ENCODE measurements around the gene MAFF.

Gene MAFF

DNA sequence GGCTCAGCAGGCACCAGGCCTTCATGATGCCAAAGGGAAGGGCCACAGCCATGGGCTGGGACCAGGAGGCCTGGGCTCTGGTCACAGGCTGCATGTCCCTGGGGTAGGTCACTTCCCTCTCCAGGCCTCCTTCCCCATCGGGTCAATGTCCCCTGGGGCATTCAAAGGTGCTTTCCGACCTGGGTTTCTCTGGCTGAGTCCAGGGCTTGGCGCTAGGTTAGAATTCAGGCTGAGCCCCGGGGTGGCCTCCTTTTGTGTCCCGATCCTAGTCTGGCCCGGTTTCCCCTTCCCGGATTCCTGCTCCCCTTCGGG lies 12.2 kb downstream of the MAFF start:
- Histone ChIP-seq H3K27me3 (ENCODE audit: control insufficient read depth, low read length) (no peaks in the 10 kb centered on the region), H3K79me2 (ENCODE audit: control insufficient read depth, low read length) (no peaks in the 10 kb centered on the region), H4K20me1 (ENCODE audit: control insufficient read depth, insufficient read depth, low read depth, low read length) (no peaks in the 10 kb centered on the region), H3F3A (ENCODE audit: control insufficient read depth, insufficient read depth) (no peaks in the 10 kb centered on the region; the same call in 1 of the 2 replicates), H3K4me2 (ENCODE audit: low read length) (no peak overlapping the region), H3K4me3 (ENCODE audit: low read length) (no peak overlapping the region), H3K36me3 (ENCODE audit: control insufficient read depth, low read length) (no peaks in the 10 kb centered on the region), H3K4me1 (ENCODE audit: control insufficient read depth, low read length) (no peaks in the 10 kb centered on the region), H3K27ac (ENCODE audit: low read depth, low read length) (no peak overlapping the region), H3K9me3 (ENCODE audit: control insufficient read depth, insufficient read depth, low read length) (no peaks in the 10 kb centered on the region), H3K9me2 (replicated peaks; ENCODE audit: control insufficient read depth, low read length) (no peaks in the 10 kb centered on the region)
- TF ChIP-seq CTCF (IDR thresholded peaks at IDR 0.05; ENCODE audit: low read depth, low read length, poor library complexity, severe bottlenecking) (no peak), EZH2phosphoT487 (IDR thresholded peaks at IDR 0.05; ENCODE audit: borderline replicate concordance, low read length) (no peak)

GRCh38 chr22:38214302-38215056 lies 12.7 kb downstream of the MAFF start:
- no peak overlapping the region for H3K4me3 ChIP-seq (ENCODE audit: low read length)
- H3F3A ChIP-seq (ENCODE audit: control insufficient read depth, insufficient read depth): no peaks in the 10 kb centered on the region; the same call in 1 of the 2 replicates
- no peaks in the 10 kb centered on the region for H3K79me2 ChIP-seq (ENCODE audit: control insufficient read depth, low read length)
- H4K20me1 ChIP-seq (ENCODE audit: control insufficient read depth, insufficient read depth, low read depth, low read length): no peaks in the 10 kb centered on the region
- H3K27ac ChIP-seq (ENCODE audit: low read depth, low read length): no peak overlapping the region
- H3K36me3 ChIP-seq (ENCODE audit: control insufficient read depth, low read length): no peaks in the 10 kb centered on the region
- H3K9me2 ChIP-seq (replicated peaks; ENCODE audit: control insufficient read depth, low read length): no peaks in the 10 kb centered on the region
- no peaks in the 10 kb centered on the region for H3K27me3 ChIP-seq (ENCODE audit: control insufficient read depth, low read length)
- H3K4me2 ChIP-seq (ENCODE audit: low read length): no peak overlapping the region
- TF ChIP-seq CTCF (IDR thresholded peaks at IDR 0.05; ENCODE audit: low read depth, low read length, poor library complexity, severe bottlenecking) (no peak), EZH2phosphoT487 (IDR thresholded peaks at IDR 0.05; ENCODE audit: borderline replicate concordance, low read length) (no peak)
- H3K4me1 ChIP-seq (ENCODE audit: control insufficient read depth, low read length): no peaks in the 10 kb centered on the region
- H3K9me3 ChIP-seq (ENCODE audit: control insufficient read depth, insufficient read depth, low read length): no peaks in the 10 kb centered on the region

GRCh38 chr22:38215156-38216038 lies 13.6 kb downstream of the MAFF start:
- Histone ChIP-seq H4K20me1 (ENCODE audit: control insufficient read depth, insufficient read depth, low read depth, low read length) (no peaks in the 10 kb centered on the region), H3K36me3 (ENCODE audit: control insufficient read depth, low read length) (no peaks in the 10 kb centered on the region), H3K4me2 (ENCODE audit: low read length) (no peak overlapping the region), H3K27ac (ENCODE audit: low read depth, low read length) (no peak overlapping the region), H3K79me2 (ENCODE audit: control insufficient read depth, low read length) (no peaks in the 10 kb centered on the region), H3K4me3 (ENCODE audit: low read length) (no peak overlapping the region), H3K27me3 (ENCODE audit: control insufficient read depth, low read length) (no peaks in the 10 kb centered on the region), H3K4me1 (ENCODE audit: control insufficient read depth, low read length) (no peaks in the 10 kb centered on the region), H3F3A (ENCODE audit: control insufficient read depth, insufficient read depth) (no peaks in the 10 kb centered on the region; the same call in 1 of the 2 replicates), H3K9me2 (replicated peaks; ENCODE audit: control insufficient read depth, low read length) (no peaks in the 10 kb centered on the region), H3K9me3 (ENCODE audit: control insufficient read depth, insufficient read depth, low read length) (no peaks in the 10 kb centered on the region)
- TF ChIP-seq EZH2phosphoT487 (IDR thresholded peaks at IDR 0.05; ENCODE audit: borderline replicate concordance, low read length): no peak
- no peak for TF ChIP-seq CTCF (IDR thresholded peaks at IDR 0.05; ENCODE audit: low read depth, low read length, poor library complexity, severe bottlenecking)

Data from DOHH2 (cell line).